Measurements from ENCODE around the gene DMRTA2.
"Not testable (repeated sequence)": the region's sequence is repeated elsewhere in the genome, so short reads cannot be mapped to it uniquely, and the experiment has no call there.

Gene DMRTA2

GRCh38 chr1:50423670-50424000 is 392 bp upstream of the DMRTA2 start:
- DNase-seq, result no peak

- DNase-seq, result no peak
Measured at GRCh38 chr1:50422675-50422945, 633 bp downstream of the DMRTA2 start.

GRCh38 chr1:50421768-50422674 is 1.2 kb downstream of the DMRTA2 start:
- DNase-seq, result no peak

- DNase-seq, result no peak
Measured at GRCh38 chr1:50421366-50421748, 1.9 kb downstream of the DMRTA2 start.

- DNase-seq, result no peak
Measured at GRCh38 chr1:50420689-50421365, 2.4 kb downstream of the DMRTA2 start.

- no peak for DNase-seq
Measured at GRCh38 chr1:50419907-50420677, 3.2 kb downstream of the DMRTA2 start.

- DNase-seq, result no peak
Measured at GRCh38 chr1:50419192-50419906, 3.9 kb downstream of the DMRTA2 start.

GRCh38 chr1:50418600-50419109 is 4.6 kb downstream of the DMRTA2 start:
- DNase-seq, result no peak

- DNase-seq, result no peak
Measured at GRCh38 chr1:50417946-50418599, 5.2 kb downstream of the DMRTA2 start.

GRCh38 chr1:50417507-50417906 is 5.7 kb downstream of the DMRTA2 start:
- no peak for DNase-seq

- DNase-seq, result no peak
Measured at GRCh38 chr1:50416553-50417453, 6.4 kb downstream of the DMRTA2 start.

- DNase-seq, result no peak
Measured at GRCh38 chr1:50416150-50416527, 7.1 kb downstream of the DMRTA2 start.

GRCh38 chr1:50415235-50416149 is 7.8 kb downstream of the DMRTA2 start:
- DNase-seq, result no peak

- no peak for DNase-seq
Measured at GRCh38 chr1:50414853-50415234, 8.4 kb downstream of the DMRTA2 start.

GRCh38 chr1:50412813-50413476 is 10.3 kb downstream of the DMRTA2 start:
- no peak for DNase-seq

- no peak for DNase-seq
Measured at GRCh38 chr1:50405814-50406213, 17.4 kb downstream of the DMRTA2 start.

GRCh38 chr1:50393522-50394120 is 29.6 kb downstream of the DMRTA2 start:
- no peak for DNase-seq

- DNase-seq, result not testable (repeated sequence)
Measured at GRCh38 chr1:50381551-50381950, 41.7 kb downstream of the DMRTA2 start.

- DNase-seq, result no peak
Measured at GRCh38 chr1:50378770-50379169, 44.5 kb downstream of the DMRTA2 start.
